ENCODE results near the gene TCP1. TPM values are rescaled to one million over a fixed set of nuclear protein-coding genes. Genes with fewer than 3 reads are reported as not detected.

TCP1 gene
- total and polyA plus RNA-seq, 2 of the 13 experiments (the other 11 are each of a cell fraction or from before 2014, with no cell fraction given) = 116 to 553 TPM

GRCh38 chr6:159745081-159745480, 44.3 kb downstream of the TCP1 start (continued):
- no peak for TF ChIP-seq PPARG (CRISPR knock-in tag; conservative IDR thresholded peaks at IDR 0.05)
- TF ChIP-seq ZNF343 (CRISPR knock-in tag; IDR thresholded peaks at IDR 0.05) = no peak
- no peak for TF ChIP-seq ZNF512 (CRISPR knock-in tag; IDR thresholded peaks at IDR 0.05)
- no peak for TF ChIP-seq HNF1B (CRISPR knock-in tag; IDR thresholded peaks at IDR 0.05)
- TF ChIP-seq ZNF766 (CRISPR knock-in tag; IDR thresholded peaks at IDR 0.05; ENCODE audit: borderline replicate concordance) = no peak

GRCh38 chr6:159742165-159742564, 47.2 kb downstream of the TCP1 start:
- Histone ChIP-seq H3K27ac (ENCODE audit: extremely low read length, insufficient read depth, low read length) (peak overlapping the region; percentile 22), H3K9ac (ENCODE audit: insufficient read depth, low read depth, low read length) (no peak overlapping the region), H3K4me1 (ENCODE audit: insufficient read depth, low read length) (no peaks in the 10 kb centered on the region), H3K79me2 (ENCODE audit: insufficient read depth, low read length) (peaks cover 56% of the 10 kb centered on the region), H3K36me3 (replicated peaks in 1 of 2; ENCODE audit: control insufficient read depth in 1 of 2, insufficient read depth in 2 of 2, low read length in 2 of 2) (peaks cover 26 to 90% of the 10 kb centered on the region in 2 experiments), H3K4me2 (ENCODE audit: low read depth, low read length) (no peak overlapping the region), H3K27me3 (ENCODE audit: control insufficient read depth in 1 of 2, insufficient read depth in 2 of 2, low read length in 2 of 2) (no peaks in the 10 kb centered on the region), H2AFZ (ENCODE audit: low read length) (no peak overlapping the region), H4K20me1 (ENCODE audit: insufficient read depth, low read length) (peaks cover 22% of the 10 kb centered on the region), H3K9me3 (ENCODE audit: low read length) (no peaks in the 10 kb centered on the region), H3K4me3 (replicated peaks in 1 of 3; ENCODE audit: insufficient read depth in 1 of 3, low read depth in 2 of 3, low read length in 3 of 3) (no peak overlapping the region)
- DNase-seq (ENCODE audit: low spot score) = no peak
- FAIRE-seq = no peak
- POLR2A ChIA-PET = interaction anchor here (0.6 to 2.4 kb wide), 3 partner anchors 15 to 209 kb away, joined by 3 to 8 read pairs (median 3); partner anchors contain the start of genes SOD2 and WTAP
- no peak for ATAC-seq
- CTCF ChIA-PET (ENCODE audit: low intra/inter-chr PET ratio, low total read pairs) = no interaction called here
- in situ Hi-C loops (cut with HindIII; ENCODE audit: extremely low pct_ligation_motif_present, low pct_unique_long_range_greater_than_20kb) (no loop called here), intact Hi-C loops (cut with micrococcal nuclease; ENCODE audit: unreplicated experiment) (no loop called here)
- 94% methylated on average over 1 of the region's 1 CpG for WGBS (ENCODE audit: low lambda C conversion rate)
- no TSS peak for BruUV-seq (replicated peaks)
- no peak for TF ChIP-seq ZBTB33 (CRISPR knock-in tag; IDR thresholded peaks at IDR 0.05)
- no peak for TF ChIP-seq AHR (CRISPR knock-in tag; IDR thresholded peaks at IDR 0.05)
- no peak for TF ChIP-seq ZKSCAN8 (CRISPR knock-in tag; IDR thresholded peaks at IDR 0.05; ENCODE audit: borderline replicate concordance)
- TF ChIP-seq TBX3 (IDR thresholded peaks at IDR 0.05; ENCODE audit: borderline replicate concordance) = no peak
- no peak for TF ChIP-seq ATF6 (CRISPR knock-in tag; conservative IDR thresholded peaks at IDR 0.05)
- no peak for TF ChIP-seq MIER2 (CRISPR knock-in tag; IDR thresholded peaks at IDR 0.05)
- peak; percentile 78 for TF ChIP-seq NFE2L2 (IDR thresholded peaks at IDR 0.05; ENCODE audit: low read length)
- TF ChIP-seq NKX3-1 (CRISPR knock-in tag; IDR thresholded peaks at IDR 0.05) = no peak
- TF ChIP-seq HIC2 (CRISPR knock-in tag; IDR thresholded peaks at IDR 0.05; ENCODE audit: low read depth) = no peak

Data from HepG2 (cell line).